NK-92 (cell line): Measurements from ENCODE around the gene S100PBP.
"Not testable (repeated sequence)": the region's sequence is repeated elsewhere in the genome, so short reads cannot be mapped to it uniquely, and the experiment has no call there.

Experiments used
- DNase-seq: peaks from one replicate; lab custom pipeline; 2025; ENCODE audit not compliant: unreplicated experiment; lab: John Stamatoyannopoulos, UW

The S100PBP gene

DNA sequence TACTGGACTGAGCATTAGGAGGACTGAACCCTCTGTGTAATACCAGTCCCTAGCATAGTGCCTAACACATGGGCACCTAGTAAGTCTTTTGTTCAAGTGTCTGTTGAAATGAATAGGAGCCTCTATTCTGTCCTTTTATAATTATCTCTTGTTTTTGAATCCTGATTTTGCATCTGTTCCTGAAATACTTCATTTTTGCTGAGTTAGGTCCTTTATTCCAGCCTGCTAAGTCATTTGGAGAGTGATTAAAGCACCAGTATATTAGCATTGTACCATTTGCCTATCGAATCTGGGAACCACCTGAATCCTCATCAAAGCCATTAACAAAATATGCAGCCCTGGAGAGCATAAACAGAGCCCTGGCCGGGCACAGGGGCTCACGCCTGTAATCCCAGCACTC, 32.6 kb upstream of the S100PBP start:
- no peak for DNase-seq

DNA sequence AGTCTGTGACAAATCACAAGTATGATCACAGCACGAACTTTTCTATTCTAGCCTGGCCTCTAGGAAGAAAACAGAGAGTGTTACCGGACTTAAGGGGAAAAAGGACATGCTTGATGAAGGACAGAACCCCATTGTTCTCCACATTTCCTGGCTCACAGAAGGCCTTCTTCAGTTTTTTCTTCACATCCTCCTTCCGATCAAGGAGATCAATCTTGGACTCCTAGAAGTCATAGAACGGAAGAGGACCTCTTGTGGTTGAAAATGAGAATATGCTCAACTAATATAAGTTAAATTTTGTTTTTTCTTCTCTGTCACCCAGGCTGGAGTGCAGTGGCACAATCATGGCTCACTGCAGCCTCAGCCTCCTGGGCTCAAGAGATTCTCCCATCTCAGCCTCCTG, 30.6 kb upstream of the S100PBP start:
- no peak for DNase-seq

GRCh38 chr1:32789356-32789755, 28.1 kb upstream of the S100PBP start:
- not testable (repeated sequence) for DNase-seq

GRCh38 chr1:32791881-32792280, 25.6 kb upstream of the S100PBP start:
- DNase-seq, result no peak

DNA sequence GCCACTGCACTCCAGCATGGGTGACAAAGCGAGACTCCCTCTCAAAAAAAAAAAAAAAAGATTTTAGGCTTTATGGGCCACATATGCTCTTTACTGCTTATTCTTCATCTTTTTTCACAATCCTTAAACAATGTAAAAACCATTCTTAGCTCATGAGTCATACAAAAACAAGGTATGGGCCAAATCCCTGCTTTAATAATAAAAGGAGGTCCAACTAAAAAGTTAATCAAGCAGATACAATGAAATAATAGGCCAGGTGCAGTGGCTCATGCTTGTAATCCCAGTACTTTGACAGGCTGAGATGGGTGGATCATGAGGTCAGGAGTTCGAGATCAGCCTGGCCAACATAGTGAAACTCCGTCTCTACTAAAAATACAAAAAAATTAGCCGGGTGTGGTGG, 21.7 kb upstream of the S100PBP start:
- not testable (repeated sequence) for DNase-seq

DNA sequence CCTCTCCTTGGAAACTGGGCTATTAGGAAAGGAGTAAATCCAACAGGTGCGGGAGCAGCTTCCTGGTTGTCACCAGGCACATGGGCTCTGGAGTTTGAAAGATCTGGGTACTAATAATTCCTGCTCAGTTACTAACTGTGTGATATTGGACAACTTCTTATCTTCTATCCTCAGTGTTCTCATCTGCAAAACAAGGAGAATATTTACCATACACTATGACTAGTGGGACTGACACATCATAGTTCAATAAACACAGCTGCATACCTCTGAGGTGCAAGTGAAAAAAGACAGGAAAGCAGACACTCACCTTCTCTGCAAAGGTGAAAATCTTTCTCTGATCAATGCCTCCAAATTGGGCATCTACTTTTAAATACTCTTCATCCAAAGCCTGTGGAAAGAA, 20.0 kb upstream of the S100PBP start:
- no peak for DNase-seq

- no peak for DNase-seq
These were observed 19.3 kb upstream of the S100PBP start for GRCh38 chr1:32798191-32798590.

GRCh38 chr1:32798679-32799416, 18.6 kb upstream of the S100PBP start:
- DNase-seq, result no peak

DNA sequence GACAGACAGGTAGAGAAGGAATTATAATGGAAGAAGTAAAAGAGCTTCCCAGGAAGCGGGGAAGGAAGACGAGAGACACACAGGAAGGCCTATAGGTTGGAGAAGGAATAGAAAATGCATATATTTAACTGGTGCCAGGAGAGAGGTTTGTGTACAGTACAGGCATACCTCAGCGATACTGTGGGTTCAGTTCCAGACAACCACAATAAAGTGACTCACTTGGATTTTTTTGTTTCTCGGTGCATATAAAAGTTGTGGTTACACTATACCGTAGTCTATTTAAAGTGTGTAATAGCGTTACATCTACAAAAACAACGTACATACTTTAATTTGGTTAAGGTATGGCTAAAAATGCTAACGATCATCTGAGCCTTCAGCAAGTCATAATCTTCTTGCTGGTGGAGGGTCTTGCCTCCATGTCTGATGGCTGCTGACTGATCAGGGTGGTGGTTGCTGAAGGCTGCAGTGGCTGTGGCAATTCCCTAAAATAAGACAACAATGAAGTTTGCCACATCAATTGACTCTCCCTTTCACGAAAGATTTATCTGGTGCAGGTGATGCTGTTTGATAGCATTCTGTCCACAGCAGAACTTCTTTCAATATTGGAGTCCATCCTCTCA, 16.2 kb upstream of the S100PBP start:
- no peak for DNase-seq

DNA sequence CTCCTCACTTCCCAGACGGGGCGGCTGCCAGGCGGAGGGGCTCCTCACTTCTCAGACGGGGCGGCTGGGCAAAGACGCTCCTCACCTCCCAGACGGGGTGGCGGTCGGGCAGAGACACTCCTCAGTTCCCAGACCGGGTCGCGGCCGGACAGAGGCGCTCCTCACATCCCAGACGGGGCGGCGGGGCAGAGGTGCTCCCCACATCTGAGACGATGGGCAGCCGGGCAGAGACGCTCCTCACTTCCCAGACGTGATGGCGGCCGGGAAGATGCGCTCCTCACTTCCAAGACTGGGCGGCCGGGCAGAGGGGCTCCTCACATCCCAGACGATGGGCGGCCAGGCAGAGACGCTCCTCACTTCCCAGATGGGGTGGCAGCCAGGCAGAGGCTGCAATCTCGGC, 13.0 kb upstream of the S100PBP start:
- DNase-seq, result not testable (repeated sequence)

DNA sequence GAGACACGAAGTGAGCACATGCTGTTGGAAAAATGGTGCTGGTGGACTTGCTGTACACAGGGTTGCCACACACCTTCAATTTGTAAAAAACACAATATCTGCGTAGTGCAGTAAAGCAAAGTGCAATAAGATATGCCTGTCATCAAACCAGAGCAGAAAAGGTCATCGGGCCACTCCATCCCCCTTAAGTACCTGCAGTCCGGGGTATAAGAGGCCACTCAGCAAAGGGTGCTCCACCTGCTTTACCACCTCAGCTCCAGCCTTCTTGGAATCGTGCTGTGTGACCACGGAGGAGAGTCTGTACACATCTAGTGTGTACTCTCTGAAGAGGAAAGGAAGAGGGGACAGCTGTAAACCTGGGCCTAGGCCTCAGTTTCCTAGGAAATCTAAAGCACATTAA, 11.2 kb upstream of the S100PBP start:
- no peak for DNase-seq

GRCh38 chr1:32806910-32807523, 10.4 kb upstream of the S100PBP start:
- no peak for DNase-seq

DNA sequence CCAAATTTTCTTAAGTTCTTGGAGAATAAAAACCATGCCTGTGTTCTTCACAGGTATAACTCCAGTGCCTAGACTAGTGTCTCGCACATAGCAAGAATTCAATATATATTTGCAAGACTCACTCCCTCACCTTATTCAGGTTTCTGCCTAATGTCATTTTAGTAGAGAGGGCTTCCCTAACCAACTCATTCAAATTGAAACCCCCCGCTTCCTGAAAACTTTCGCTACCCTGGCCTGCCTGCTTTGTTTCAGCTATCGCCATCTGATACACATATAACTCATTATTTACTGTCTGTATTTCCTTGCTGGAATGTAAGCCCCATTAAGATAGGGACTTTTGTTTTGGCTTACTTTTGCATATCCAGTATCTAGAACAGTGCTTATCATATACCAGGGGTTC, 8.9 kb upstream of the S100PBP start:
- no peak for DNase-seq

DNA sequence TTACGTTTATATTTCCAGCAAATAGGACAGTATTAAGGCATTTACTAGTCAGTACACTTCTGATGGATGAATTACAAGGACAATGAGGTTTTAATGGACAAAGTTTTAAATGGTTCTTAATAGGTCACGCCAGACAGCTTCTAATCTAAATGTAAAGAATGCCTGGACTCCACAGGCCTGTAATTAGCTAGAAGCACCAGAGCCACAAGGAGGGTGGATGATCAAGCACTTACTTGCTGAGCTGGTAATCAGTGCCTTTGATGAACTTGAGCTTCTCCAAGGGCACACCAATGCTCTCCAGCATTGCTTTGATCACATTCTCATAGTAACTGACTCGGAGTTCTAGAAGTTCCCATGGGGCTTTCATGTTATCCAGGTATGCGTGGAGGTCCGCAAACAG, 7.1 kb upstream of the S100PBP start:
- DNase-seq, result no peak

DNA sequence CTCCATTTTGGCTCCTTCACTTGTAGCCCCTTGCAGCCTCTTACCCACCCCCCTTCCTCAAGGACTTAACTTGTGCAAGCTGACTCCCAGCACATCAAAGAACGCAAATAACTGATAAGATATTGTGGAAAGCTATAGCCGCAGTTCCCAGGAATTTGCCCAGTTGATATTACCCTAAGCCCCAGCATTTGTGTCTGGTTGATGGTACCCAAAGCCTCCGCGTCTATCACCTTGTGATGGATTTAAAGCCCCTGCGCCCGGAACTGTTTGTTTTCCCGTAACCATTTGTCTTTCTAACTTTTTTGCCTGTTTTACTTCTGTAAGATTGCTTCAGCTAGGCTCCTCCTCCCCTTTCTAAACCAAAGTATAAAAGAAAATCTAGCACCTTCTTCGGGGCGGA, 6.2 kb upstream of the S100PBP start:
- no peak for DNase-seq

DNA sequence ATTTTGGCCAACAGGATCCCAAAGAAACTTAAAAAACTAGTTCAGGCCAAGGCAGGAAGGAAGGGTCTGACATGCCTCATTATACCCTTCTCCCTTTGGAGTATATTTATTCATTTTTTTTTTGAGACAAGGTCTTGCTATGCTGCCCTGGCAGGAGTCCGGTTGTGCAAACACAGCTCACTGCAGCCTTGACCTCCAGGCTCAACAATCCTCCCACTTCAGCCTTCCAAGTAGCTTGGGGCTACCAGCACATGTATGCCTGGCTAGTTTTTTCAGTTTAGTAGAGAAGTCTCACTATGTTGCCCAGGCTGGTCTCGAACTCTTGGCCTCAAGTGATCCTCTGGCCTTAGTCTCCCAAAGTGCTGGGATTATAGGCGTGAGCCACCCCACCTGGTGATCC, 5.5 kb upstream of the S100PBP start:
- DNase-seq, result no peak

DNA sequence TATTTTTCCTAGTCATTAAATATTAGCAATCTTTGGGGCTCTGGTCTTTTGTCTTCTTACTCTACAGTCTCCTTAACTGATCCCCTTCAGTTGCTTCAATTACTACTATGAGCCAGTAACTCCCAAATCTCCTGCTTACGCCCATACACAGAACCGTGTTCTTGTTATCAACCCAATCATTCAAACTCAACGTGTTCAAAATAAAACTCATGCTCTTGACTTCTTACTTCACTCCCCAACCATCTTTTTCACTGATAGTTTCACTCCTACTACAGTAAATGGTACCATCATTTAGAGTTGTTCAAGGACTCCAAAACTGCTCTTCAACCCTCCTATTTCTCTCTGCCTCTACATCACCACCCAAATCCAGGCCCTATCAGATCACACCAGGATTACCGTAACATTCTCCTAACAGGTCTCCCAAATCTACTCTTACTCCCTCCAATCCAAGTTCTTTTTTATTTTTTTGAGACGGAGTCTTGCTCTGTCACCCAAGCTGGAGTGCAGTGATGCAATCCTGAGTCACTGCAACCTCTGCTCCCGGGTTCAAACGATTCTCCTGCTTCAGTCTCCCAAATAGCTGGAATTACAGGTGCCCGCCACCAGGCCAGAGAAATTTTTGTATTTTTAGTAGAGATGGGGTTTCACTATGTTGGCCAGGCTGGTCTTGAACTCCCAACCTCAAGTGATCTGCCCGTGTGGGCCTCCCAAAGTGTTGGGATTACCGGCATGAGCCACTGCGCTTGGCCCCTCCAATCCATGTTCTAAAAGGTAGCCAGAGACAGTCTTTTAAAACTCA, 3.3 kb upstream of the S100PBP start:
- no peak for DNase-seq

GRCh38 chr1:32816676-32817158, 736 bp upstream of the S100PBP start:
- DNase-seq, result no peak

GRCh38 chr1:32817815-32818786, 648 bp downstream of the S100PBP start:
- no peak for DNase-seq

DNA sequence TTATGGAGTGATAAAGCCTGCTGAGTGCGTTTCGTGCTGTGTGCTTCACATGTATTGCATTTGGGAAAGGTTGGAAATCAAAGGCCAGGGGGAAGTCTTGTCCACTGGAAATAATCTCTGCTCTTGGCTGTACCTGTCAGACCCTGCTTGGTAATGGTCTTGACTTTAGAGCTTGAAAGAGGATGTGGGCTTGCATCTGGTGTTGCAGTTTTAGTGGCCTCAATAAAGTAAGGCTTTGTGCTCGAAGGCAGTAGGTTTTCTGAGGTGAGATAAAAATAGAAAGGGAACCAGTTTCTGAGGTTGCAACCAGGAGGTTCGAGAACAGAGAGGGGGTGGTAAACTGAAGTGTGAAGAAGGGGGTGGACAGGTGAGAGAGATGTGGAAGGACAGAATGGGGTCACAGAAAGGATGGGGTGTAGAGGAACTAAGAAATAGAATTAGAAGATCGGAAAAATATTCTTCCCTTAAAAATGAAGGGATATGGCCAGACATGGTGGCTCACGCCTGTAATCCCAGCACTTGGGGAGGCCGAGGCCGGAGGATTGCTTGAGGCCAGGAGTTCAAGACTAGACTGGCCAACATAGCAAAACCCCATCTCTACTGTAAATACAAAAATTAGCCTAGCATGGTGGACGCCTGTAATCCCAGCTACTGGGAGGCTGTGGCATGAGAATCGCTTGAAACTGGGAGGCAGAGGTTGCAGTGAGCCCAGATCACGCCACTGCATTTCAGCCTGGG, 1.5 kb downstream of the S100PBP start:
- DNase-seq, result no peak
